DMS114 treated with DMSO at 0.1 percent for 48 hours (cell line): ENCODE data around the gene NXNL1.

Source experiments
- DNase-seq: peaks from one replicate; lab custom pipeline; 2025; ENCODE audit not compliant: unreplicated experiment; lab: John Stamatoyannopoulos, UW

Gene NXNL1

DNA sequence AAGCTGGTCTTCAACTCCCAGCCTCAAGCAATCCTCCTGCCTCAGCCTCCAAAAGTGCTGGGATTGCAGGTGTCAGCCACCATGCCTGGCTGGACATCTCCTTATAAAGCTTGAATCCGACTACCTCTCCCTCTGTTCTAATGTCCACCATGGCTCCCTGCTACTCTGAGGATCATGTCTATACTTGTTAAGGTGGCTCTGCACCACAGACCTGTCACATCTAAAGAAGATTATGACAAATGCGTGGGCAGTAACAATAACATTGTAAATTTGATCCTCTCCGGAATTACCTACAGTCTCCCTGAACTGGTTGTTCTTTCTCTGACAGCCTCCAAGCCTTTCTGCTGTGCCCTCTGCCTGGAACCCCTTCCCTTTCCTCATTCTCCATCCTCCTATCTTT lies 1.8 kb downstream of the NXNL1 start:
- DNase-seq: no peak

DNA sequence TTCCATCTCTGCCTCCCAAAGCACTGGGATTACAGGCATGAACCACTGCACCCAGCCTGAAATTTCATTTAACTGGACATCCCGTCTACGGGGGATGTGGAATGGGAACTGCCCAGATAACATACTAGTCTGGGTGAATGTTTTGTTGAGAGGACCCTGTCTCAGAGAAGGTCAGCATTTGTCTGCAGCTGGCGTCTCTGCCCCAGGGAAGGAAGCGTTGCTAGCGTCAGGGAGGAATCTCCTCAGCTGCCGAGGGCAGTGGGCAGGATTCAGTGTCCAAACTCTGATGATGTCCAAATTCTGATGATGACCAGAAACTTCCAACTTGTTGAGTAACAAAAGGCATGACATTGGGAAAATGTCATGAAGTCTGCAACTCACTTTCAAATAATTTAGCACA lies 3.1 kb downstream of the NXNL1 start:
- DNase-seq: no peak

DNA sequence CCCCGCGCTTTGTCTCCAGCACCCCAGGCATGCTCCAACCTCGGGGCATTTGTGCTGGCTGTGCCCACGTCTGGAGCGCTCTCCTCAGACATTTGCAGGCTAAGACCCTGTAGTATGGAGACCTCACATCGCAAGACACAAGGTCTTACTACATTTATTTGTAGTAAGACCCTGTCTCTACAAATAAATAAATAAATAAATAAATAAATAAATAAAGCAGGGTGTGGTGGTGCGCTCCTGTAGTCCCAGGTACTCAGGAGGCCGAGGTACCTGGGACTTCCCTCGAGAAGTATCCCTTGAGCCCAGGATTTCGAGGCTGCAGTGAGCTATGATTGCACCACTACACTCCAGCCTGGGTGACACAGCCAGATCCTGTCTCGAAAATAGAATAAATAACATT lies 4.6 kb downstream of the NXNL1 start:
- DNase-seq: no peak

DNA sequence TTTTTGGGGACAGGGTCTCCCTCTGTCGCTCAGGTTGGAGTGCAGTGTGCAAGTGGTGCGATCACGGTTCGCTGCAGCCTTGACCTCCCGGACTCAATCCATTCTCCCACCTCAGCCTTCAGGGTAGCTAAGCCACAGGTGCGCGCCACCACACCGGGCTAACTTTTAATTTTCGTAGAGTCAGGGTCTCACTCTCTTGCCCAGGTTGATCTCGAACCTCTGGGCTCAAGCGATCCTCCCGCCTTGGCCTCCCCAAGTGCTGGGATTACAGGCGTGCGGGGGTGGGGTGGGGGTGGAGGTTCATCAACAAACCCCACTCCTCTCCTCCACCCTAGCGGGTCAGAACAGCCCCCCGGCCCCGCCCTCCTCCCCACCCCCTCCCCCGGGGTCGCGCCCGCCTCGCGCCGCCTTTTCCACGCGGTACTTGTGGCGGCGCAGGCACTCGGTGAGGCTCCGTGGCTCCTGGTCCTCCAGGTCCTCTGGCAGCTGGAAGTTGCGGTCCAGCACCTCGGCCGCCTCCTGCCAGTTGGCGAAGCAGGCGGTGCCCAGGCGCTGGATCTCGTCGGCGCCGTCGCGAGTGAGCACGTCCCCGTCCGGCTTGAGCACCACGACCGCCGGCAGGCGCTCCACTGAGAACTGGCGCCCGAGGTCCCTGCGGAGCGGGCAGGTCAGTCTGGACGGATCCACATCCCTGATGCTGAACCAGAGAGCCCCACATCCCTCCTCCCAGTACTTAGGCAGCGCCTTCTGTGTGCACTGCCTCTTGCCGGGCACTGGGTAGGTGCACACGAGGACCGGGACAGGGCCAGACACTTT lies 5.2 kb downstream of the NXNL1 start:
- no peak for DNase-seq

GRCh38 chr19:17454576-17455071 lies 6.1 kb downstream of the NXNL1 start:
- no peak for DNase-seq

DNA sequence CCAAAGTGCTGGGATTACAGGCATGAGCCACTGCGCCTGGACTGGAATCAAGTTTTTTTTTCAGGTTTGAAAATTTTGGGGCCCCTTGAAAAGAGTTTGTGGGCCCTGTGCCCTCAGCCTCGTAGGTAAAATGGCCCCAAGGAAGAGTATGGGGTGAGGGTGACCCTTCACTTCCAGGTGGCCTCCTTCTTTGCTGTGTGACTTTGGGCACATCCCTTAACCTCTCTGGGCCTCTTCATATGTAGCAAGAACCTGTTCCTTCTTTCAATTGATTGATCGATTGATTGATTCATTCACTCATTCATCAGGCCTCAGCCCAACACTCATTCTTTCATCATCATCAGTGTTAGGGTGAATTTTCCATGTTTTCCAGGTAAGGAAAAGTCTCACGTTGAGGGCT lies 8.9 kb downstream of the NXNL1 start:
- no peak for DNase-seq

DNA sequence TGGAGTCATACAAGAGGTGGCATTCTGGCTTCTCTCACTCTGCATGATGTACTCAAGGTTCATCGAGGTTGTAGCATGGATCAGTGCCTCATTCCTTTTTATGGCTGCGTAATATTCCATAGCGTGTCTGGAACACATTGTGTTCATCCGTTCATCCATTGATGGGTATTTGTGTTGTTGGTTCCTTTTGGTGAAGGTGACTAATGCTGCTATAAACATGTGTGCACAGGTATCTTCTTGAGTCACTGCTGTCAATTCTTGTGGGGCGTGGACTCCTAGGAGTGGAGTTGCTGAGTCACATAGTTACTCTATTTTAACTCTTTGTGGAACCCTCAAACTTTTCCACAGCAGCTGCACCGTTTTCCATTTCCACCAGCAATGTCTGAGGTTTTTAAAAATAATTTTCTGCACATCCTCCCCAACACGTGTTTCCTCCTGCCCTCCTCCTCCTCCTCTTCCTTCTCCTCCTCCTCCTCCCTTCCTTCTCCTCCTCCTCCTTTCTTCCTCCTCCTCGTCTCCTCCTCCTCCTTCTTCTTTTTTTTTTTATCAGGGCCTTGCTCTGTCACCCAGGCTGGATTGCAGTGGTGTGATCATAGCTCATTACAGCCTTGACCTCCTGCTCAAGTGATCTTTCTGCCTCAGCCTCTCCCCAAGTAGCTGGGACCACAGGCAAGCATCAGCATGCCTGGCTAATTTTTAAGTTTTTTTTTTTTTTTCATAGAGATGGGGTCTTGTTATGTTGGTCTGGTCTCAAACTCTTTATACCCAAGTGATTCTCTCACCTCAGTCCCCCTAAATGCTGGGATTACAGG lies 10.3 kb downstream of the NXNL1 start:
- no peak for DNase-seq

- peak; percentile 52 for DNase-seq
Measured at GRCh38 chr19:17448131-17448967, 12.4 kb downstream of the NXNL1 start, which contains the start of gene TMEM221. Gene TMEM221 (minus strand): TSS chr19:17448668. CDS start chr19:17448462, 206 bp downstream.

DNA sequence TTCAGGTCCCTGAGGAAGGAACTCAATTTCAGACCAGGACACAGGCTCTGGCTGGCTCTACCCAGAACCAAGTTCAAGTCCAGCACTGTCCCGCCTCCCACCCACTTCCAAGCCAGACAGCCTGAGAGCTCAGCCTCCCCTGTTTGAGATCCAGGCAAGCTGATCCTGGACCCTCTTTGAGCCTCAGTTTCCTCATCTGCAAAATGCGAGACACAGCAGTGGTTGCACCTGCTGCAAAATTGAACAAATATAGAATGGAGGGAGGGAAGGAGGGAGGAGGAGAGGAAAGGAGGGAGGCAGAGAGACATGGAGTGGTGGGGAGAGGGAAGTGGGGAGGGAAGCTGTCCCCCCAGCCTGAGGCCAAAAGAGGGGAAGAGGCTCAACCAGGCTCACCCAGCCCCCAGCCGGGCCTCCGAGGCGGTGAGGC lies 13.0 kb downstream of the NXNL1 start:
- no peak for DNase-seq

DNA sequence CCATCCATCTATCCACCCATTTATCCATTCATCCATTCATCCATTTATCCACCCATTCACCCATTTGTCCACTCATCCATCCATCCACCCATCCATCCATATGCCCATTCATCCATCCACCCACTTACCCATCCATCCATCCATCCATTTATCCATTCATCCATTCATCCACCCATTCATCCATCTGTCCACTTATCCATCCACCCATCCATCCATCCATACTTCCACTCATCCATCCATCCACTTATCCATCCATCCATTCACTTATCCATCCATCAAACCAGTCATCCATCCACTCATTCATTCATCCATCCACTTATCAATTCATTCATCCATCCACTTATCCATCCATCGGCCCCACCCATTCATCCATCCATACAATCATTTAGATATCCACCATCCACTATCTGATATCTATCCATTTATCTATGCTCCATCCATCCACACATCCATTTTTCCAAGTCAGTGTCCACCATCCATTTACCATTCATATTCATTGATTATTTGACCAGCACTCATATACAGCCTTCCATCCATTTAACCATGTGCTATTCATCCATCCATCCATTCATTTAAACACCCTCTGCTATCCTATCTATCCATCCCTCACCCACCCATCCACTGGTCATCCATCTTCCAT lies 15.1 kb downstream of the NXNL1 start:
- no peak for DNase-seq

DNA sequence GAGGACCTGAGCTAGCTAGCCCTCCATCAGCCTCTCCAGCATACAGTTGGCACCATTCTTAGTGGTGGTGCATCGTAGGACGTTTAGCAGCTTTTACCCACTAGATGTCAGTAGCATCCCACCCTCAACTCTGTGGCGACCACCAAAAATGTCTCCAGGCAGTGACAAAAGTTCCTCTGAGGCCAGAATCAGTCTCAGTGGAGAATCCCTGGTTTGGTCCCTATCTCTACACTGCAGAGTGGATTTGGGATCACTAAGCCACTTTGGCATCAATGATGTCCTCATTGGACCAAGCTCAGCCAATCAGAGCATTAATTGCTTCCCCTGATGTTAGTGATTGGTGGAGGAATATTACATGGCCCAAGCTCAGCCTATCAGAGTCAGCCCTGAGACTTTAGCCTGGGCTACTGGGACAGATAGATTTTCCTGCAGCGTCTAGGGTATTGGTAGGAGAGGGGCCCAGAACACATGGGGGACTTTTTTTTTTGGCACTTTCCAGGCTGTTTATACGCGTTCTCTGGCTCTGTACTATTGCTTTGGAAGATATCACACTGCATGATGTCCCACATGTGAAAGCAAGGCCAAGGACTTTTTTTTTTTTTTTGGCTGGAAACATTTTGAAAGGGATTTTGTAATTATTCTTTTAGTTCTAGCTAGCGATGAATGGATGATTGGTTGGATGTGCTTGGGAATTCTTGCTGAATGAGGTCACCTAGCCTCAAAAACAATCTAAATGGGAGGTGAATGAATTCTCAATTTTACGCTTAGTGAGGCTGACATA lies 19.3 kb downstream of the NXNL1 start:
- peak; percentile 48 for DNase-seq

- DNase-seq: no peak
Measured at GRCh38 chr19:17436874-17437267, 23.9 kb downstream of the NXNL1 start.

DNA sequence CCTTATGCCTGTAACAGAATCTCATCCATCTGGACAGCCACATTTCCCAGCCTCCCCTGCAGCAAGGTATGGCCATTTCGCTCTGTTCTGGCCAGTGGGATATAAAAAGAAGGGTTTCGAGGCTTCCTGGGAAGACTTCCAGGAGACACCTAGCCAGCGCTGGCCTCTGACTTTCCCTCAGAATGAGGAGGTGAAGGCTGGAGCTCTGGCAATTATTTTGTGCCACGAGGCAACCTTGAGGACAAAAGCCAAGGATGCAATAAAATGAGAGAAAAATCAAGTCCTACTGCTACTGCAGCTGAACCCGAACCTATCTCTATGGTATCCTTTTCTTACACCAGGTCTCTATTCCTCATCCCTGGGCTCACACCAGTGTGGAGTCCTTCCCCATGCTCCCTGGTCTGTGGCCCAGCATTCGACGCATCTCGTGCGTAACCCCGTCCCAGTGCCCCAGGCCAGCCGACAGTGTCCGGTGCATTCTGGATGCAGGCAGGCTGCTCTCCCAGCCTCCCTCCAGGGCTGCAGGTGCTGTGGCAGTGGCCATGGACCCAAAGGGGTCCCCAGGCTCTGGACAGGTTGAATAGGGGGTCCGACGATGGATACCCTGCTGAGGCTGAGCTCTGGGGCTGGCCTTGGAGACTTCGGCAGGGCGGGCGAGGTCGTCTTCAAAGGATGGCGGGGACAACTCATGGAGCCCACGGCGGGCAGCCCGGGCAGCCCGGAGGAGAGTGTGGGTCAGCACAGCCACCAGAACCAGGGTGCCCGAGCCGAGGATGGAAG lies 24.4 kb downstream of the NXNL1 start:
- no peak for DNase-seq

GRCh38 chr19:17435218-17435617 lies 25.5 kb downstream of the NXNL1 start:
- no peak for DNase-seq

GRCh38 chr19:17431417-17431816 lies 29.3 kb downstream of the NXNL1 start:
- no peak for DNase-seq

DNA sequence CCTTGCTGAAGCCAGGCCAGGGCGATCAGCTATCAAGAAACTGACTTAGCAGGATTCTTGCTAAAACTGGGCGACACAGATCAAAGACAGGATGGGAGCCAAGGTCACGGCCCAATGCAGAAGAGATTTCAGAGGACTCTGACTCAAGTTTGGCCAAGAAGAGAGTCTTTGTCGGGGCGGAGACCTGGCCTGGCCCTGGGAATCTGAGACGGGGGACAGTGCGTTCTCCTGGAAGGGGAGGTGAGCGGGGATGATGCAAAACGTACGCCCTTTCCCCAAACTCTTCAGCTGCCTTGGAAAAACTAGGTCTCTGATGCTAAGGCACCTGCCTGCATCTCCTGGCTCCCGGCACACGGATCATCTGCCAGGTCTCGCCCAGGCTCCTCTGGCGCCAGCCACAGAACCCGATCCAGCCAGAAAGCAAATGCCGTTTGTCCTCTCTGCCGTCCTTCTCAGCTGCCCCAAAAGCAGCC lies 31.0 kb downstream of the NXNL1 start:
- no peak for DNase-seq

GRCh38 chr19:17424743-17425365 lies 35.9 kb downstream of the NXNL1 start:
- DNase-seq: no peak

DNA sequence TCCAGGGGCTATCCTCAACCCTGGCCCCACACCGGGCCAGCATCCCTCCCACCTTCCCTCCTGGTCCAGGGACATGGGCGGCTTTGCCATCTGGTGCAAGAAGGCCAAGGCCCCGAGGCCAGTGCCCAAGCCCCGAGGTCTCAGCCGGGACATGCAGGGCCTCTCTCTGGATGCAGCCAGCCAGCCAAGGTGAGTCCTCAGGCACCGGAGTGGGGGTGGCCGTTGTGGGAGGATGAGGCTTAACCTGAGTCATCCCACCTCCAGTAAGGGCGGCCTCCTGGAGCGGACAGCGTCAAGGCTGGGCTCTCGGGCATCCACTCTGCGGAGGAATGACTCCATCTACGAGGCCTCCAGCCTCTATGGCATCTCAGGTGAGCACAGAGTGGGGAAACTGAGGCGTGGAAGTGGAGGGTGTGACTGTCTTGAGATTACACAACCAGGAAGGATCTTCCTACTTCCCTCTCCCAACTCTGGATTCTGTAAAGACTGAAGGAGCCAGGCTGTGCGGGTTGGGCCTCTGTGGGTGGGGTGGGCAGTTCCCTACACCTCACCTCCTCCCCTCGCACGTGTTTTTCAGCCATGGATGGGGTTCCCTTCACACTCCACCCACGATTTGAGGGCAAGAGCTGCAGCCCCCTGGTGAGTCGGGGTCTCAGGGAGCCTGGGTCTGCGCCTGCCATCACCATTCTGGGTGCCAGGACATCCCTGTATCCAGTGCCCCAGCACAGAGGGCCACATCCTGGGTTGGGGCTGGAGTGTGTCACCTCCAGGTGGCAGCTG lies 37.1 kb downstream of the NXNL1 start:
- no peak for DNase-seq
